ENCODE results near the gene MFRP.
A peak's percentile ranks its signal among the peaks of the same experiment; 100 is the strongest.

Gene MFRP

DNA sequence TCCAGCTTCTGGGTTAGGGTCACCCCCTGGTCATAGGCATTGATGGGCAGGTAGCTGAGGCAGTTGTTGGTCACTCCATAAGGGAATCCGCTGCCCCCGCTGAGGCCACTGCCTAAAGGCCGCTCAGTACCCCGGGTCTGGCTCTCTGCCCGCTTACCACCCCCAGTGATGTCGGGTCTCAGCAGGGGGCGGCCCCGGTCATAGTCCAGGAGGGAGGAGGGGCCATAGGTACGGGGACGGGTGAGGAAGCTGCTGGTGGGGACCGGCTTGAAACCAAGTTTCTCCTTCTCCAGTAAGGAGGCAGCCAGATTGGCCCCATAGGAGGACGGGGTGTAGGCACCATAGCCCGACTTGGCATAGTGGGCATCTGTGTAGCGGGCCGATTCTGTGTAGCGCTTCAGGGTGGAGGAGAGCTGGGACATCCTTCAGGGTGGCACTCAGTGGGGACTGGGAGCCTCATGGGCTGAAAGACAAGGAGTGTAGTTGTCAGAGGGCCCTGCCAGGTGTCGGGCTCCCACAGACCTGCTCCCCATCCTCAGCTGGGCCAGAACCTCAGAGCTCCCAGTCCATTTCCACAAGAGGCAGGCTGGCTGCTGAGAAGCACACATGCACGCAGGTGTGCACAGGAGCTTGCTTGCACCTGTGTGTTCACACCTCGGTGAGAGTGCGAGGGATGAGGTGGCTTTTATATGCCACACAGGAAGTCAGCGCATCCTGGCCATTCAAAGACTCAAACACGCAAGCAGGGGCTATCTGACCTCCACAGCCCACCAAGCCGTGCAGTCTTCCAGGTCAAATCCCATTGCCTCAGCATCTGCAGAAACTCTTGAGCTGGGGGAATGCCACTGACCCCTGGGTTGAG, 26.8 kb upstream of the MFRP start:
- no peak for DNase-seq (ENCODE audit: low read depth in 2 of 2, low spot score in 1 of 2)

DNA sequence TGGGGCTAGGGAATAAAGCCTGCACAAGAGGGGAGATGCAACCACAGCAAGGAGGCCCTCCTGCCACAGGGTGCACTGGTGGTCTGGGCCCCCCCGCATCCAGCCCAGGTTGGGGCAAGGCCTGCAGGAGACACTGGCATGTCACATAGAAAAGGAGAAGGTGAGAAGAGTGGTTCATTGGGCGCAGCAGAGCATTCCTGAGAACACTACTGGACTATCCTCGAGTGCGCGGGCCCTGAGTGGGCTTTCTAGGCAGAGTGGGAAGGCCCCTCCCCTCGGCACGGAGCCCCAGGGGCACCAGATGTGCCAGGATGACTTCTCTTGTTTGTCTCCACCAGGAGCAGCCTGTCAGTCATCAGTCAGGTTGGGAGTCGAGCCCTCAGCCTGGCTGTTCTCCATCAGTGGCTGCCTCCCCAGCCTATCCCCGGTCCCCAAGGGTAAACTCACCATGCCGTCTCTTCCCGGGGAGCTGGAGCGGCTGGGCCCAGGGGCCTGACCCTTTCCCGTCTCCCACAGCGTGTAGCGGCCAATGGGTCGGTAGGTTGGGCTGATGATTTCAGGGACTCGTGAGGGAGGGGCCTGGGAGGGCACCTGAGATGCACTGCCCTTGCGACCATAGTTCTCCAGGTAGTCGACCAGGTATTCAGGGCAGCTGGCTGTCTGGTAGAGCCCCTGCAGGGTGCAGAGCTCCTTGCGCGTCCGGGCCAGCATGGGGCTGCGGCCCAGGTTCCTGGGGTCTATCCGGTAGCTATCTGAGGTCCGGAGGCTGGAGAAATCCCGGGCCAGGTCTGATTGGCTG, 26.0 kb upstream of the MFRP start:
- DNase-seq (ENCODE audit: low read depth in 2 of 2, low spot score in 1 of 2): no peak

DNA sequence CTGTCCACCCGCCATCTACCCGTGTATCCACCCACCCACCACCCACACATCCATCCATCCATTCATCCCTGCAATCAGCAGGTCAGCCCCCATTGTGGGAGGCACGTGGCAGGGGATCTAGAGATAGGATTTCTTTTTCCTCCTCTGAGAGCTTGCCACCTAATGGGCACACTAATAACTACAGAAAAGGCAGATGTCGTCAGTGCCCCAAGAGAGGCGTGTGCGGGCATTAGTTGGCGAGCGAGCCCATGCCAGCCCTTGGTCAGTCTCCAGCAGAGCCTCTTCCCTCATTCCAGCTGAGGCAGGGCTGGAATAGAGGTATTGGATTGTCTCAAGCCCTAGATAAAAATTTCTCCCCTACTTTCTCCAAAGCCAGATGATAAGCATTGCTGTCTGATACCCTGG, 25.3 kb upstream of the MFRP start:
- no peak for DNase-seq (ENCODE audit: low read depth in 2 of 2, low spot score in 1 of 2)

DNA sequence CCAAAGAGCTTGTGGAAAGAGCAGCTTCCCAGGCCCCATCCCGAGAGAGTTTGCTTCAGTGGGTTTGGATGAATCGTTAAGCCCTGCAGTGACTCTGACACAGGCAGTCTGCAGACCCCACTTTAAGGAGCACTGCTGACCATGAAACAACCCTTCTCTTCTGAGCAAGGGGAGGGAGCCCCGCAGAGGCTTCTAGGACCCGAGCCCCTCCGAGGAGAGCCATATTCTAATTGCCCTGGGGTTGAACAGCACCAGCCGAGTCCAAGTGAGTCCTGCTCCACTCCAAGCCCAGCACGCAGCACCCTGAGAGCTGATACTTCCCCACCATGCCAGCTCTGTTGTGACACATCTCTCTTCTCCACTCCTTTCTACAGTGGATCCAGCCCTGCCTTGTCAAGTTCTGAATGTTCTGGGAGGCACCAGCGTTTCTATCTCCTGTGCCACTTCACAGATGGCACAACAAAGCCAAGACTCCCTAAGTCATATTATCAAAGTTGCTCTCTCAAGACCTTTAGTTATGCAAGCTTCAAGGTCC, 24.6 kb upstream of the MFRP start:
- DNase-seq (ENCODE audit: low read depth in 2 of 2, low spot score in 1 of 2): no peak

DNA sequence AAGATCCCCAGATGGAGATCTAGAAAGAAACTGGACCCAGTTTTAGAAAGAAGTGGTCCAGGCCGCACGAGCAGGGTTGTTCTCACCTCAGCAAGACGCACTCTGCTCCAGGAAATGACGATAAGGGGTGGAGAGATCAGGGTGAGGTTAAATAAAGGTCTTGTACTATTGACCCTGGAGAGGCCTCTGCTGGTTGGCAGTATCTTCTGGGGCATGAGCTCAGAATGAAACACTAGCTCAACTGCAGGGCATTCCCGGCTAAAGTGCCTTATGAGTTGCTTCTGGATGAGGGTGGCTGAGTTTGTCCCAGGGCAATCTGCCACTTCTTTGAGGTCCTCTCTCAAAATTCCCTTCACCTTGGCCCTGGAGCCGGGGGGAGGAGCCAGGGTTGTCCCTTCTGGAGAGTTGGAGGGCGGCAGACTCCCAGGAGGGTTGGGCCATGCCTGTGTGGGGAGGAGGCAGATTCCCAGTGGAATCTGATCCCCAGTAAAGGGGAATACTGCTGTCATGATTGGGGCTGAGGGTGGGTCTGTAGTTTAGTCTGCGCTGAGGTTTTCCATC, 24.1 kb upstream of the MFRP start:
- DNase-seq (ENCODE audit: low read depth in 2 of 2, low spot score in 1 of 2): no peak

DNA sequence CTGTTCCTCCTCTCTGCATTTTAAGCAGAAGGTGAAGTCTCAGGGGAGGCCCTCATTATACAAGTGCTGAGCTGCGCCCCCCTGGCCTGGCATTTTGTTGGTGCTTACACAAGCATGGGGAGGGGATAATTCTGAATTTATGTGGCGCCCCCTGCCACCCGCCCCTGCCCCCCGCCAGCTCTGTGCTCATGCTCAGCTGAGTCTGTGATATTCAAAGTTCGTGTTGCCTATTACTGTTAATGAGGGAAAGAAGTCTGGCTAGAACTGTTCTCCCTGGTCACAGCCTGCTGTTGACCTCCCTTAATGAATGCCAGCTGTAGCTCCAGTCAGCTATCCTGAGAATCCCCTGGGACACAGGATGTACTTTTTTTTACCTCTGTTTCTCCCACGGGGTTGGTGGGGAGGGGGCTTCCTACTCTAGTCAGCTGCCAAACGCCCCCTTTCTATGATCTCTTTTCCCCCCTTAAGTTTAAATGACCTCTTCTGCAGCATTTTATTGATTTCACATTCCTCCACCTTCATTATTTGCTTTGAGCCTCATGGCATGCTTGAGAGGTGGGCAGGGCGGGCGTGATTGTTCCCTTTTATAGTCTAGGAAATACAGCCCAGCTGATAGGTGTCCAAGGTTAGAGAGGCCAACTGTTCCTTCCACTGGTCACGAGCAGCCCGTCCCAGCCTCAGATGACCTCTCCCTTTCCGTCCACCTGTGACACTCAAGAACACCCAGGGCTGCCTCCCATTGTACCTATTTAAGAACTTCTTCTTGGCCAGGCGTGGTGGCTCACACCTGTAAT, 22.8 kb upstream of the MFRP start:
- DNase-seq (ENCODE audit: low read depth in 2 of 2, low spot score in 1 of 2): no peak

DNA sequence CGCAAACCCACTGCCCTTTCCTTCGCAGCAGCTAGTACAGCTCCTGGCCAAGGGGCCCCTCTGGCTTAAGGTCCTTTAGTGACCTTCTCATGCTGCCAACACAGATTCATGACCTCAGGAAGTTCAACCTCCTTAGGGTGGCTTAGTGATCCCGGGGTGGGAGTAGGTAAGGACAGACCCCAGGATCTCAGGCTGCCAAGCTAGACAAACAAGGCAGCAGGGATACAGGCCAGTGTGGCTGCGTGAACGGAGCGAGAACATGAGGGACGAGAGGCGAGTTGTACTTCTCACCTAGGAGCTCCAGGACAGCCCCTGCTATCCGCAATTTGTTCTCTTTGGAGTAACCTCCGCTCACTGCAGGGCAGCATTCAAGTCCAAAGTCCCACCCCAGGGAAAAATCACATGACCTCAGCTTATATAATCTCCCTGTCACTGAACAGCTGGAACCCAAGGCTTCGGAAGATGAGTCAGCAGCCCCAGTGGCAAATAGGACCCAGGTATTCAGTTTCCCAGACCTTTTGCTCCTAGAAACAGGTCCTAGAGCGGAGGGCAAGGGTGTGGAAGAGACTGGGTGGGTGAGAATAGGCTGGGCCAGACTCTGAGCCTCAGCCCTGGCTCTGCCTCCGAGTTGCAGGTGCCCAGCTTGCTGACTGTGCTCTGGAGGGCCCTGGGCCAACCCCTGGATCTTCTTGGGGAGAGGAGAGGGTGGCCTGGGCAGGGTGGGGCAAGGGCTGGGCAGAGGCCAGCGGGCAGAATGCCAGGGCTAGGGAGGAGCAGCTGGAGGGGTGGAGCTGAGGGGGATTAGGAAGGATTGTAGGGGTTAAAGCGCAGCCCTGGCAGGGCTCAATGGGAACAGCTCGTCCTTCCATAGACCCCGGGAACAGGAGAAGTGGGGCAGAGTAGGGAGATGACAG, 21.9 kb upstream of the MFRP start:
- DNase-seq (ENCODE audit: low read depth in 2 of 2, low spot score in 1 of 2): no peak

DNA sequence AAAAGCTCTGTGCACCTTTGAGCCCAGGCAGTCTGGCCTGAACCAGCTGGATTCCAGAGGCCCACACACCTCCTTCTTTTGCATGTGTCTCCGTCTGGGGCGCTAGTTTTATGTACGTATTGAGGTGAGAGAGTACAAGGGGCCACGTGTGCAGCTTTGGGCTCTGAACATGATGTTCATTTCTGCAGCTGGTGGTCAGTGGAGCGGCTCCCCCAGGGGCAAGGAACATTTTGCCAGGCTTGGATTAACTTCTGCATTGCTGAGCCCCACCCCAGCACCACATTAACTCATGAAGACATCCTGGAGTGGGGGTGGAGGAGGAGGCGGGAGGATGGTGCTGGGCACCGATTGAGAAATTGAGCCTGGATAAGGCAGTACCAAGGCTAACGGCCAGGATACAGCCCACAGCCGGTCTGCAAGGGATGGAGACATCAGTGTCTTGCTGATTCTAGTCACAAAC, 21.2 kb upstream of the MFRP start:
- no peak for DNase-seq (ENCODE audit: low read depth in 2 of 2, low spot score in 1 of 2)

DNA sequence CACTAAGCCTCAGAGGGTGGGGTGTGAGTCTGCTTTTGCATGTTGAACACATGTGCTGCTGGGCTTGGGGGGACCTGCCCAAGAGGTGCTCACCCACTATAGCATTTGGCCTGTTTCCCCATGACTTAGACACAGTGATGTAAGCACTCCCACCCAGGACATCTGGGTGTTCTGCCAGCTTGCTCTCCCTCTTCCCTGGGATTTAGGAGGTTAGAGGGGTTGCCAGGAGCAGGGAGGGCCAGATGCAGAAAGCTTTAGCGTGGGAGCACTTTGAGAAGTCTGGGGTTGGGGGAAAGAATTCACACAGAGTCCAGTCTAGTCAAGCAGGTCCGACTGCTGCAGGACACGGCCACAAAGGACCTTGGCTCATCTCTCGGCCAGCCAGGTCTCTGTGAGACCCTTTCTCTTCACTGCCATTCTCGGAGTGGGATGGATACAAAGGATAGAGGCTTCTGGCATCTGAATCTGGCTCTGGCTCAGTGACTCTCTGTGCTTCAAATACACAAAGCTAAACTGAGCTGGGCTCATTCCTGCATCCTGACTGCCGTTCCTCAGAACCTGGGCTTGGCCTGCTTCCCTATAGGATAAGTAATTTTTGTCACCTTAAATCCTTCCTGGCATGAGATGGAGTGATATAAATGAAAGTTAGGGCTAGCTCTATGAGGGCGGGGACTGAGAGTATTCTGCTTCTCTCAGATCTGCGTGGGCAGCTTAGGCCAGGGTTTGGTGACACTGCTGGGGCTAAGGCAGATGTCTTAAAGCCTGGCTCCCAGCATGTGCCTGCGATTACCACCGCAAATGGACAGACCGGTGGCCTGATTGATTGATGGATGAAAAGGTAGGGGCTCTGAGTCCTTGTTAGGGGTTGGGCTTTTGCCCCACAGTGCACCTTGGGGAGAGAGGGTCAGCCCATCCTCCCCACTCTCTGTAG, 20.4 kb upstream of the MFRP start:
- DNase-seq (ENCODE audit: low read depth in 2 of 2, low spot score in 1 of 2): no peak

DNA sequence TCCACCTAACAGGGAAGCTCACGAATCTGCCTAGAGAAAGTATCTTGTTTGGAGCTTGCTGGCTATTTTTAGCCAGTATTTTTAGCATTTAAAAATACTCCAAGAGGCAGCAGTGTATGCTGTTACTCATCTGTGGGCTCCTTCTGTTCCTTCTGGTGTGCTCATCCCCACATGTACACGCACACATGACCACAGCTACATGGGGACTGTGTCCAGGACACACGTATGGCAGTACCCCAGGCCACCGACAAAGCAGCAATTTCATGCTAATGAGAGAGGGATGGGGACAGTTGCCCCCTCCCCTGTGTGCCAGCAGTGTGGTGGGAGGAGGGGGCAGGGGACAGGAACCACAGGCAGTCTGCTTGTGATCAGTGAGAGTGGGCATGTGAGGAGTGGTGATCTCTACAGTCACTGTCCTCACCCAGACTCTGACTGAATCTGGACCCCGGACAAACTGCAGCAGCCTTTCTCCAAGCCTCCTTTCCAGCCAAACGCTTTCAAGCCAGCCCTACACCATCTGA, 18.6 kb upstream of the MFRP start:
- DNase-seq (ENCODE audit: low read depth in 2 of 2, low spot score in 1 of 2): no peak

DNA sequence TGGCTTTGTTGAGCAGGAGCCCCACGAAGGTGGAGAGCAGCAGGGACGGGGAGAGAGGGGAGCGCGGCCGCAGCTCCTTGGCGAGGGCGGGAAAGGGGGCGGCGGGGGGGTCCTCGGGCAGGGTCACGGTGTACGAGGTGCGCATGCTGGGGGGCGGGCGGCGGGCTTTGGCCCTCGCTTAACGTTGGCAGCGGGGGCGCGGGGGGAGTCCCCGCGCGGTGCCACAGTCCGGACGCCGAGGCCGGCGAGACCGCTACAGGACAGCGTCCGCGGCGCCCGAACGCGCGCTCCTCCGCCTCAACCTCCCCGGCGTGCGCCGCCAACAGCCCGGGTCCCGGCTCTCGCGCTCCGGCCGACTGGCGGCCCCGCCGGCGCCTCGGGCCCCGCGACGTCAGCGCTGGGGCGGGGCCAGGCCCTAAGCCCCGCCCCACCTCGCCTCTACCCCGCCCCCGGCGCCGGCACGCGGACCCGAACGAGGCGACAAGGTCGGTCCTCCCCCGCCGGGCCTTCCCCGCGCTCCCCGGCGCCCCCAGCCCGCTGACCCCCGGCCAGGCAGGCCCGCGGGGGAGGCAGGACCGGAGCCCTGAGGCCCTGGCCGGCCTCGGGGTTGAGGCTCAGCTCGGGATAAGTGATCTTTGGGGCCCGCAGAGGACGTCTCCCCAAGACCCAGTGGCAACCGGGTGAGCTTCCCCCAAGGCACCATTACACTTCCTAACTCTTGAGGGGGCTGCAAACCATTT, 17.5 kb upstream of the MFRP start:
- peak; percentile 18 to 24 for DNase-seq (ENCODE audit: low read depth in 2 of 2, low spot score in 1 of 2)

DNA sequence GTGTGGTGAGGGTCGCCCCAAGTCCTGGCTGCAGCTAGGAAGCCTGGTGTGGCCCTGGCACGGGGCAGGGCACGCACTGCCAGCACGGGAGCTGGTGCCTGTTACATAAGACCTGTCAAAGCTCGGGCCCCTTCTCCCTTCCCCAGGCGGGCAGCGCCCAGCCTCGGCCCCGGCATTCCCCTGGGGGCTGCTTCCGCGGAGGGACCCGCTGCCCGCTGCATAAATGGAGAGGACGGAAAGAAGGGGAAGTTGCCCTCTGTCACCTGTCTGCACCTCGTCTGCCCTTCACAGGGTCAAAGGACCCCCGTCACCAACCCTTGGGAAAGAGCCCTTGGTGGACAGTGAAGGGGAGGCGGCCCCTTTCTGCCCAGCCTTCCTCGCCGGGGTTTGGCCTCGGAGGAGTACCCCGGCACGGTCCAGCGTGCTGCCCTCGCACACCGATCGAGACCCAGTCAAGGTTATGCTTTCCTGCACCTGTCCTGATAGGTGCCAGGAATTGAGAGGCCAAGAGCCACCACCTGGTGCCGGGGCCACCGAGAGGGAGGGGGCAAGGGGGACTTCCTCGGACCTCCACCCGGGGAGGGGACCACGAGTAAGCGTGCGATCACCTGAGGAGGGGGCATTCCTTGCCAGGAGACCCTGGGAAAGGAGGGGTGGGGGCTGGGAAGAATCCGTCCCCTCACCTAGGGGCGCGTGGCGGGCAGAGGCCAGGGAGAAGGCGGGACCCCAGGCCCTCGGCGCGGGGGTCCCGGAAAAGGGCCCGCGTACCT, 16.8 kb upstream of the MFRP start:
- no peak for DNase-seq (ENCODE audit: low read depth in 2 of 2, low spot score in 1 of 2)

DNA sequence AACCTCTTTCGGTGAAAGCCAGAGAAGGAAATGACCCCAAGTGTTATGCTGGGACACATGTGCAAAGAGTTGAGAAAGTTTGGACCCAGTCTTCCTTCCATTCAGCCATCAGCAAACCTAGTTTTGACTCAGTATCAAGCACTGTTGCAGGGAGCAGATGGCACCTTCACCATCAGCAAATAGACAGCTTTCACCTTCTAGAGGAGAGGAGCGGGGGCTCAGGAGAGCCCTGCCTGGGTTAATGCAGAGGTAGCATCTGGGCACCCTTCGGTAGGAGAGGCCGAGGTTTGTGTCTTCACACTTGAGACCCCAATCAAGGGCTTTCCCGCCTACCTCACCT, 16.2 kb upstream of the MFRP start:
- no peak for DNase-seq (ENCODE audit: low read depth in 2 of 2, low spot score in 1 of 2)

DNA sequence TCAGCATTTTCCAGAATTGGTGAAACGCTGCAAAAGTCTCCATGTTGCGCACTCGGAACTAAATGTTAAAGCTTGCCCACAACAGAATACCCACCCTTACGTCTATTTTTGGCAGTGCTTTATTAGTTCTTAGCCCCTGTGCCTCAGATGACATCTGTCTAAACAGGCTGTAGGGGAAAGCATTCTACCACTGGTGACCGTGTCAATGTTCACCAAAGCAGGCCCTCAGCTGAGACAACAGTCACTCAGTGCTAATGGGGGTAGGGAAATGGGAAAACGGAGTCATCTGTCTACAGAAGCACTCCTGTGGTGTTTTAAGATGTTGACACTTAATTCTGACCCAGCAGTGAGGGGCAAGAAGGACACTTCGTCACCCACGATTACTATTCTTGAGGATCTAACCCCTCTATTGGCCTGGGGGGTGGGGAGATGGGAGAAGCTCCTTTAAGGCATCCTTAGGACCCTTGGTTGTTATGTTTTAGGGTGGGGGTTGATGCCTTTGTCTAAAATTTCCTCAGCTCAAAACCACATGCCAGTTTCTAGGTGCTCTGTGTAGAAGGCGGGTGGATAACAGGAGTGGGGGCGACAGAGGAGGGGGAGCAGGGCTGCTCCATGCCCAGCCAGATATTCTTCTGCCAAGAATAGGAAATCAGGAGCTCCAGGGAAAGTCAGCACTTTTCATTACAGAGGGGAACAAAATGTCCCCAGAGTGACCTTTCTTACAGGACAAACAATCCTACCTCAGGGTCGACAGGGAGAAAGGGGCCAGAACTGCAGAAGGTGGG, 15.6 kb upstream of the MFRP start:
- no peak for DNase-seq (ENCODE audit: low read depth in 2 of 2, low spot score in 1 of 2)

DNA sequence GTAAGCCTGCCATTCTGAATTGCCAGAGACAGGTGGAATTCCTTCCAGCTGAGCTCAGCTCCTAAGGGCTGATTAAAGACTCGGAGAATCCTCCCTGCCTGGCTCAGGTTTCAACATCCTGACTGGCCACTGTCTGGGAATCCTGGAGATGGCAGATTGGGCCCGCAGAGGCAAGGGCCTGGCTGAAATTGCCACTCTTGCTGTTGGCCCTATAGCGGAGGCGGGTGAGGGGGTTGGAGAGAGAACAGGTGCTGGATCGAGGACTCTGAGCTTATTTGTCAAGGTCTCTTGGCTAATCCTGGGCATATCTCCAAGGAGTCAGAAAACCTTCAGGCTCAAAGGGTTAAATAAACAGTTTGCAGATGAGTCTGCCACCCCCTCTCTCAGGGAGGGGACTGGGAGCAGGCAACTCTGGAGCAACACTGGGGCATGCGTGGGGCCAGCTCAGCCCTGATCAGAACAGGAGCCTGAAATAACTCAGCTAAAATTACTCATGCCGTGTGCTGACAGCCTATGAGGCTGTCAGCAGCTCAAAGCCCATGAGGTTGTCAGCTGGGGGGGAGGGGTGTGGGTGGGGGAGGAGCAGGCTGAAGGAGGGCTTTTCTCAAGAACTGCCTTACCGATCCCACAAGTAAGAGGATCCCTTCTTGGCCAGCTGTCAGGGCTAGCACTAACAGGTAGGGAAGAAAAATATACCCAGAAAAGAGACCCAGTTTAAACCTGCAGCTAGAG, 14.7 kb upstream of the MFRP start:
- DNase-seq (ENCODE audit: low read depth in 2 of 2, low spot score in 1 of 2): no peak
